CD4-positive, alpha-beta T cell (primary cell): Measurements from ENCODE around the gene ANO6. TPM values are rescaled to one million over a fixed set of nuclear protein-coding genes. Genes with fewer than 3 reads are reported as not detected.

Experiments
- ATAC-seq: fragments of 200-7000 bp; cut with Tn5 transposase; one replicate; pipeline ENCODE4 v1.10.0; 2022; ENCODE audit warnings: mild to moderate bottlenecking; ENCODE audit not compliant: poor library complexity
- CTCF ChIA-PET: fragments of 350-600 bp; sonication (Branson Sonifier 250); formaldehyde crosslinking; loops from one replicate; lab custom pipeline; 2021; ENCODE audit warnings: antibody characterized with exemption, inconsistent platforms; lab: Charles Lee
- POLR2A ChIA-PET: fragments of 350-600 bp; sonication (Branson Sonifier 250); formaldehyde crosslinking; loops from one replicate; lab custom pipeline; 2021; ENCODE audit warnings: antibody characterized with exemption, inconsistent platforms; lab: Charles Lee
- DNase-seq, 14 experiments: peaks; one replicate each; pipeline ENCODE4 v3.0.0-alpha.2; 2013 to 2020; ENCODE audit warnings: mixed read lengths in 2 of 14
- H3K27ac ChIP-seq, 2 donors: one replicate each; pipeline versions ENCODE4 v1.5.1 to v1.7.0; 2013; ENCODE audit warnings: low read length in 2 of 2, low read depth in 1 of 2, mild to moderate bottlenecking in 1 of 2
- H3K27me3 ChIP-seq, 2 experiments: 1 replicate in 1 of 2; 2 replicates in 1 of 2; pipeline versions ENCODE4 v1.6.1 to v1.7.0; 2013; ENCODE audit warnings: low read length in 2 of 2, control low read depth in 1 of 2, mild to moderate bottlenecking in 1 of 2, moderate library complexity in 1 of 2; ENCODE audit not compliant: insufficient read depth in 2 of 2, control insufficient read depth in 1 of 2
- H3K36me3 ChIP-seq: one replicate; pipeline ENCODE4 v1.6.1; 2013; ENCODE audit warnings: low read length, control low read depth; ENCODE audit not compliant: insufficient read depth
- H3K4me1 ChIP-seq: one replicate; pipeline ENCODE4 v1.6.1; 2013; ENCODE audit warnings: low read length, control low read depth; ENCODE audit not compliant: insufficient read depth
- H3K4me3 ChIP-seq: one replicate; pipeline ENCODE4 v1.5.1; 2013; ENCODE audit warnings: mild to moderate bottlenecking, low read length, moderate library complexity
- H3K9me3 ChIP-seq, 2 experiments: 1 replicate in 1 of 2; 2 replicates in 1 of 2; pipeline versions ENCODE4 v1.6.1 to v1.7.0; 2013; ENCODE audit warnings: low read length in 2 of 2, mild to moderate bottlenecking in 2 of 2, control low read depth in 1 of 2, moderate library complexity in 1 of 2; ENCODE audit not compliant: control insufficient read depth in 1 of 2, insufficient read depth in 1 of 2
- H3K27ac Mint-ChIP-seq: one replicate; pipeline ENCODE4 v1.8.0; 2020; ENCODE audit warnings: mixed read lengths
- H3K27me3 Mint-ChIP-seq: one replicate; pipeline ENCODE4 v1.8.0; 2021; ENCODE audit warnings: mixed read lengths
- H3K36me3 Mint-ChIP-seq: one replicate; pipeline ENCODE4 v1.8.0; 2021; ENCODE audit warnings: low read depth, mixed read lengths
- H3K4me1 Mint-ChIP-seq: one replicate; pipeline ENCODE4 v1.8.0; 2021; ENCODE audit warnings: low read depth, mixed read lengths
- H3K4me3 Mint-ChIP-seq: one replicate; pipeline ENCODE4 v1.8.0; 2020; ENCODE audit warnings: mild to moderate bottlenecking, mixed read lengths
- H3K9me3 Mint-ChIP-seq: one replicate; pipeline ENCODE4 v1.8.0; 2020; ENCODE audit warnings: mixed read lengths
- intact Hi-C, 2 experiments: fragments of 100-400 bp; cut with DNase I in 1 of 2; cut with micrococcal nuclease in 1 of 2; formaldehyde crosslinking; loops; one replicate each; pipeline versions ENCODE4 v1.15.1 to v1.9.0; 2023 to 2025; cut with DNase I, micrococcal nuclease
- total RNA-seq, 174 experiments: library from RNA in 2 of 174; stranded (reverse) in 2 of 174; gene quantifications; one replicate each; pipeline ENCODE4 v1.2.3 and lab custom pipeline; 2021 to 2026
- TF ChIP-seq, protein P1 (sequence below): fragments of 200-600 bp; IDR thresholded peaks from one replicate; pipeline ENCODE4 v1.8.0; 2022; ENCODE audit warnings: antibody characterized with exemption, mild to moderate bottlenecking

The ANO6 gene
- total RNA-seq, 2 experiments from 2014 or later, result 11.6 to 11.7 TPM

DNA sequence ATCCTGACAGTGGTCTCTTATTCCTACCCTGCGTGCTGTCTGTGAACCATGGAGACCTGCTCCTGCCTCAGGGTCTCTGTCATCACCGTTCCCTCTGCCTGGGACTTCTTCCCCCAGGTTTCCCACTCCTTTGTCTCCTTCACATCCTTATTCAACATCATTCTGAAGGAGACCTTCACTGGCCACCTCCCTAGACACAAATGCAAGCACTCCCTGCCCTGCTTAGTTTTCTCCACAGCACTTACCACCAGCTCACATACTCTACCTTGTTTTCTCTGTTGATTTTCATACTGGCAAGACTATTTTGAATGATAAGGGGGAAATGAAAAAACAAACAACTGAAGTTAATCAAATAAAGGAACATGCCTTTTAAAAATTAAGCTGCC is 192.8 kb downstream of the ANO6 start:
- CTCF ChIA-PET, result no interaction called here
- Histone ChIP-seq H3K9me3 (no peaks in the 10 kb centered on the region), H3K27me3 (no peaks in the 10 kb centered on the region), H3K36me3 (peaks cover 61% of the 10 kb centered on the region), H3K4me3 (no peak overlapping the region), H3K4me1 (no peaks in the 10 kb centered on the region), H3K27ac (no peak overlapping the region)
- no peak for ATAC-seq
- H3K36me3 Mint-ChIP-seq, result peaks cover 58% of the 10 kb centered on the region
- H3K27me3 Mint-ChIP-seq, result no peaks in the 10 kb centered on the region
- H3K9me3 Mint-ChIP-seq, result no peaks in the 10 kb centered on the region
- H3K4me3 Mint-ChIP-seq, result no peak overlapping the region
- no peaks in the 10 kb centered on the region for H3K4me1 Mint-ChIP-seq
- DNase-seq, result no peak
- intact Hi-C loops, result no loop called here
- TF ChIP-seq, protein P1, sequence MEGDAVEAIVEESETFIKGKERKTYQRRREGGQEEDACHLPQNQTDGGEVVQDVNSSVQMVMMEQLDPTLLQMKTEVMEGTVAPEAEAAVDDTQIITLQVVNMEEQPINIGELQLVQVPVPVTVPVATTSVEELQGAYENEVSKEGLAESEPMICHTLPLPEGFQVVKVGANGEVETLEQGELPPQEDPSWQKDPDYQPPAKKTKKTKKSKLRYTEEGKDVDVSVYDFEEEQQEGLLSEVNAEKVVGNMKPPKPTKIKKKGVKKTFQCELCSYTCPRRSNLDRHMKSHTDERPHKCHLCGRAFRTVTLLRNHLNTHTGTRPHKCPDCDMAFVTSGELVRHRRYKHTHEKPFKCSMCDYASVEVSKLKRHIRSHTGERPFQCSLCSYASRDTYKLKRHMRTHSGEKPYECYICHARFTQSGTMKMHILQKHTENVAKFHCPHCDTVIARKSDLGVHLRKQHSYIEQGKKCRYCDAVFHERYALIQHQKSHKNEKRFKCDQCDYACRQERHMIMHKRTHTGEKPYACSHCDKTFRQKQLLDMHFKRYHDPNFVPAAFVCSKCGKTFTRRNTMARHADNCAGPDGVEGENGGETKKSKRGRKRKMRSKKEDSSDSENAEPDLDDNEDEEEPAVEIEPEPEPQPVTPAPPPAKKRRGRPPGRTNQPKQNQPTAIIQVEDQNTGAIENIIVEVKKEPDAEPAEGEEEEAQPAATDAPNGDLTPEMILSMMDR, result no peak
- no peak overlapping the region for H3K27ac Mint-ChIP-seq
- POLR2A ChIA-PET, result no interaction called here

DNA sequence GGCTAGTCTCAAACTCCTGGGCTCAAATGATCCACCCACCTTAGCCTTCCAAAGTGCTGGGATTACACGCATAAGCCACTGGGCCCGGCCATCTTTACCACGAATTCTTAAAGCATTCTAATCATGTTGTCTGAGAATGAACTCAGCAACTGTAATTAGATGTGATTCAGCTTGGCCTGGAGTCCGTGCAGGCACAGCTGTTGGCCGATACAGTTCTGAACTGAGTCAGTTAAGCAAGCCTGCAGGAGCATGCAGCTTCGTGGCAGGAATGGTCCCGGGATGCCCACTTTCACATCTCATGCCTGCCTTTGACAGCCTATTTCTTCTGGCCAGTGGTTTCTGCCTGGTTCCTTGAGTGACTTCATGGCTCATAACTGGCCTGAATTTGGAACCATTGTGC is 194.1 kb downstream of the ANO6 start:
- H3K4me3 Mint-ChIP-seq, result no peak overlapping the region
- DNase-seq, result no peak
- Histone ChIP-seq H3K9me3 (no peaks in the 10 kb centered on the region), H3K4me3 (no peak overlapping the region), H3K4me1 (no peaks in the 10 kb centered on the region), H3K27me3 (no peaks in the 10 kb centered on the region), H3K36me3 (peaks cover 59% of the 10 kb centered on the region), H3K27ac (no peak overlapping the region)
- intact Hi-C loops, result no loop called here
- H3K27ac Mint-ChIP-seq, result no peak overlapping the region
- H3K9me3 Mint-ChIP-seq, result no peaks in the 10 kb centered on the region
- ChIA-PET POLR2A (no interaction called here), CTCF (no interaction called here)
- peaks cover 46% of the 10 kb centered on the region for H3K36me3 Mint-ChIP-seq
- no peaks in the 10 kb centered on the region for H3K27me3 Mint-ChIP-seq
- TF ChIP-seq, protein P1, result no peak
- no peaks in the 10 kb centered on the region for H3K4me1 Mint-ChIP-seq
- ATAC-seq, result no peak

DNA sequence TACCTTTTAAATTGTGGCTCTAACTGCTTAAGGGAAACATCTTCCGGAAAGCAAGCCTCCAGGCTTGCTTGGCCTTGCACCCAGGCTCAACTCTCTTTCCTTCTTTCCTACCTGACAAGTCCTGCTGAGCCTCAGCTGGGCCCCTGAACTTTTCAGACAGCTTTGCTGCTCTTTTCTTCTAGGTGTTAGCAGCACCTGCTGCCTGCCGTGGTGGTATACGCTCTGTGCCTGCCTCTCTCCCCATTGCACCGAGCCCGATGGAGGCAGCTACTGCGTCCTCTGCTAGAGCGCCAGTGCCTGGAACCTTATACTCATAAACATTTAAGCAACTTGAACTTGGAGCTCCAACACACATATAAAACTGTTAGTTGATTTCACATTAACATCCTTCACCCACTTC is 195.7 kb downstream of the ANO6 start:
- Mint-ChIP-seq H3K4me1 (no peaks in the 10 kb centered on the region), H3K9me3 (no peaks in the 10 kb centered on the region), H3K27ac (no peak overlapping the region), H3K36me3 (peaks cover 37% of the 10 kb centered on the region), H3K4me3 (no peak overlapping the region), H3K27me3 (no peaks in the 10 kb centered on the region)
- H3K36me3 ChIP-seq, result peaks cover 61% of the 10 kb centered on the region
- ATAC-seq (no peak), DNase-seq (no peak)
- ChIA-PET POLR2A (no interaction called here), CTCF (no interaction called here)
- no peaks in the 10 kb centered on the region for H3K9me3 ChIP-seq
- no peaks in the 10 kb centered on the region for H3K27me3 ChIP-seq
- intact Hi-C loops, result no loop called here
- H3K4me1 ChIP-seq, result no peaks in the 10 kb centered on the region
- no peak overlapping the region for H3K4me3 ChIP-seq
- no peak overlapping the region for H3K27ac ChIP-seq
- TF ChIP-seq, protein P1, result no peak
